ENCODE data around the gene UVRAG.

Gene UVRAG

GRCh38 chr11:76115555-76115954 is 300.5 kb downstream of the UVRAG start:
- no peak for TF ChIP-seq Cebpa-rat (IDR thresholded peaks at IDR 0.05)
- H3K9me3 ChIP-seq = peaks cover 10% of the 10 kb centered on the region; the same call in 1 of the 2 replicates
- peaks cover 62% of the 10 kb centered on the region for H3K4me1 ChIP-seq
- no peak overlapping the region for H3K4me3 ChIP-seq
- H3K4me2 ChIP-seq = no peak overlapping the region
- H3K36me3 ChIP-seq = peaks cover 22% of the 10 kb centered on the region
- no peak overlapping the region for H3K9ac ChIP-seq
- H3K27me3 ChIP-seq = no peaks in the 10 kb centered on the region
- H3K27ac ChIP-seq = no peak overlapping the region
- H4K20me1 ChIP-seq = no peaks in the 10 kb centered on the region; the same call in 1 of the 2 replicates

- no peaks in the 10 kb centered on the region for H3K9me3 ChIP-seq
- no peak overlapping the region for H3K9ac ChIP-seq
- H3K4me1 ChIP-seq = peaks cover 90% of the 10 kb centered on the region
- H3K27me3 ChIP-seq = no peaks in the 10 kb centered on the region
- H3K36me3 ChIP-seq = peaks cover 25% of the 10 kb centered on the region
- TF ChIP-seq Cebpa-rat (IDR thresholded peaks at IDR 0.05) = no peak
- H3K4me3 ChIP-seq = no peak overlapping the region
- H3K27ac ChIP-seq = peak overlapping the region; percentile 61; the same call in 1 of the 2 replicates
- H3K4me2 ChIP-seq = peak overlapping the region; percentile 86
- no peaks in the 10 kb centered on the region; the same call in 1 of the 2 replicates for H4K20me1 ChIP-seq
Measured at GRCh38 chr11:76119032-76119431, 304.0 kb downstream of the UVRAG start.

GRCh38 chr11:76119779-76120178 is 304.8 kb downstream of the UVRAG start:
- H4K20me1 ChIP-seq = no peaks in the 10 kb centered on the region; the same call in 1 of the 2 replicates
- peak overlapping the region; percentile 86 for H3K4me2 ChIP-seq
- no peak for TF ChIP-seq Cebpa-rat (IDR thresholded peaks at IDR 0.05)
- H3K9me3 ChIP-seq = no peaks in the 10 kb centered on the region
- H3K27ac ChIP-seq = peak overlapping the region; percentile 61
- no peaks in the 10 kb centered on the region for H3K27me3 ChIP-seq
- peak overlapping the region; percentile 69; the same call in 1 of the 2 replicates for H3K9ac ChIP-seq
- H3K36me3 ChIP-seq = peaks cover 25% of the 10 kb centered on the region
- peaks cover 90% of the 10 kb centered on the region for H3K4me1 ChIP-seq
- H3K4me3 ChIP-seq = peak overlapping the region; percentile 41

GRCh38 chr11:76120513-76121101 is 305.6 kb downstream of the UVRAG start:
- peaks cover 91% of the 10 kb centered on the region for H3K4me1 ChIP-seq
- H3K36me3 ChIP-seq = peaks cover 23% of the 10 kb centered on the region
- TF ChIP-seq Cebpa-rat (IDR thresholded peaks at IDR 0.05) = no peak
- no peaks in the 10 kb centered on the region for H3K27me3 ChIP-seq
- peak overlapping the region; percentile 41 for H3K4me3 ChIP-seq
- peak overlapping the region; percentile 69 for H3K9ac ChIP-seq
- no peaks in the 10 kb centered on the region for H3K9me3 ChIP-seq
- H3K4me2 ChIP-seq = peak overlapping the region; percentile 86
- peak overlapping the region; percentile 61 for H3K27ac ChIP-seq
- no peaks in the 10 kb centered on the region; the same call in 1 of the 2 replicates for H4K20me1 ChIP-seq

GRCh38 chr11:76123248-76123647 is 308.2 kb downstream of the UVRAG start:
- peaks cover 74% of the 10 kb centered on the region for H3K4me1 ChIP-seq
- H3K27me3 ChIP-seq = no peaks in the 10 kb centered on the region
- H3K36me3 ChIP-seq = peaks cover 19% of the 10 kb centered on the region
- no peaks in the 10 kb centered on the region; the same call in 1 of the 2 replicates for H4K20me1 ChIP-seq
- no peak for TF ChIP-seq Cebpa-rat (IDR thresholded peaks at IDR 0.05)
- H3K9ac ChIP-seq = no peak overlapping the region
- peak overlapping the region; percentile 54 for H3K4me2 ChIP-seq
- no peak overlapping the region for H3K4me3 ChIP-seq
- 0 out of 2 replicates have a peak, but pooled peaks cover 2% of the 10 kb centered on the region for H3K9me3 ChIP-seq
- H3K27ac ChIP-seq = no peak overlapping the region

- no peak for TF ChIP-seq Cebpa-rat (IDR thresholded peaks at IDR 0.05)
- H4K20me1 ChIP-seq = no peaks in the 10 kb centered on the region; the same call in 1 of the 2 replicates
- H3K4me1 ChIP-seq = peaks cover 59% of the 10 kb centered on the region
- no peak overlapping the region for H3K4me3 ChIP-seq
- H3K27ac ChIP-seq = peak overlapping the region; percentile 21; the same call in 1 of the 2 replicates
- peaks cover 23% of the 10 kb centered on the region for H3K36me3 ChIP-seq
- H3K9ac ChIP-seq = no peak overlapping the region; the same call in 1 of the 2 replicates
- H3K4me2 ChIP-seq = peak overlapping the region; percentile 54
- H3K27me3 ChIP-seq = no peaks in the 10 kb centered on the region
- H3K9me3 ChIP-seq = 0 out of 2 replicates have a peak, but pooled peaks cover 4% of the 10 kb centered on the region
Measured at GRCh38 chr11:76124905-76125770, 310.1 kb downstream of the UVRAG start.

GRCh38 chr11:76129729-76130128 is 314.7 kb downstream of the UVRAG start:
- H3K4me1 ChIP-seq = peaks cover 33% of the 10 kb centered on the region
- no peak overlapping the region for H3K9ac ChIP-seq
- H3K27me3 ChIP-seq = no peaks in the 10 kb centered on the region
- peaks cover 24% of the 10 kb centered on the region; the same call in 1 of the 2 replicates for H4K20me1 ChIP-seq
- H3K4me3 ChIP-seq = no peak overlapping the region
- H3K9me3 ChIP-seq = 0 out of 2 replicates have a peak, but pooled peaks cover 4% of the 10 kb centered on the region
- H3K36me3 ChIP-seq = peaks cover 25% of the 10 kb centered on the region
- H3K27ac ChIP-seq = no peak overlapping the region
- no peak overlapping the region for H3K4me2 ChIP-seq
- no peak for TF ChIP-seq Cebpa-rat (IDR thresholded peaks at IDR 0.05)

GRCh38 chr11:76131142-76131541 is 316.1 kb downstream of the UVRAG start:
- peaks cover 36% of the 10 kb centered on the region for H3K36me3 ChIP-seq
- H3K4me2 ChIP-seq = no peak overlapping the region
- no peak overlapping the region for H3K9ac ChIP-seq
- H3K27me3 ChIP-seq = no peaks in the 10 kb centered on the region
- peaks cover 24% of the 10 kb centered on the region; the same call in 1 of the 2 replicates for H4K20me1 ChIP-seq
- H3K4me1 ChIP-seq = peaks cover 19% of the 10 kb centered on the region
- H3K27ac ChIP-seq = no peak overlapping the region
- no peak for TF ChIP-seq Cebpa-rat (IDR thresholded peaks at IDR 0.05)
- no peak overlapping the region for H3K4me3 ChIP-seq
- 0 out of 2 replicates have a peak, but pooled peaks cover 4% of the 10 kb centered on the region for H3K9me3 ChIP-seq

GRCh38 chr11:76131671-76132631 is 316.9 kb downstream of the UVRAG start:
- H3K27me3 ChIP-seq = no peaks in the 10 kb centered on the region
- peak overlapping the region; percentile 29 for H3K4me2 ChIP-seq
- H3K36me3 ChIP-seq = peaks cover 32% of the 10 kb centered on the region
- H3K4me3 ChIP-seq = no peak overlapping the region
- no peak for TF ChIP-seq Cebpa-rat (IDR thresholded peaks at IDR 0.05)
- 0 out of 2 replicates have a peak, but pooled peaks cover 4% of the 10 kb centered on the region for H3K9me3 ChIP-seq
- peaks cover 24% of the 10 kb centered on the region; the same call in 1 of the 2 replicates for H4K20me1 ChIP-seq
- peaks cover 19% of the 10 kb centered on the region for H3K4me1 ChIP-seq
- H3K9ac ChIP-seq = no peak overlapping the region
- H3K27ac ChIP-seq = no peak overlapping the region

Measured in BLaER1 (cell line).